Upper lobe of left lung (tissue), 4 donors: ENCODE measurements around the gene TCERG1L.

Experiments
- EP300 ChIP-seq, 4 donors: sonication (generic); formaldehyde crosslinking; IDR thresholded peaks; one replicate each; pipeline ENCODE4 v1.5.1; 2017; ENCODE audit warnings: antibody characterized with exemption in 4 of 4, control low read depth in 2 of 4
- POLR2A ChIP-seq, 4 donors: fragments of 450-650 bp; IDR thresholded peaks; one replicate each; pipeline ENCODE4 v1.5.1; 2016 to 2017; ENCODE audit warnings: antibody characterized with exemption in 4 of 4, mild to moderate bottlenecking in 2 of 4
- POLR2AphosphoS5 ChIP-seq, 2 donors: sonication (generic); formaldehyde crosslinking; IDR thresholded peaks; one replicate each; pipeline ENCODE4 v1.5.1; 2017; ENCODE audit warnings: antibody characterized with exemption in 2 of 2
- TF ChIP-seq, protein P1 (sequence below), 6 experiments: fragments of 450-650 bp in 4 of 6; fragments of 200-600 bp in 2 of 6; sonication (generic) in 2 of 6; IDR thresholded peaks; one replicate each; pipeline ENCODE4 v1.5.1; 2016 to 2019; ENCODE audit warnings: antibody characterized with exemption in 6 of 6

DNA sequence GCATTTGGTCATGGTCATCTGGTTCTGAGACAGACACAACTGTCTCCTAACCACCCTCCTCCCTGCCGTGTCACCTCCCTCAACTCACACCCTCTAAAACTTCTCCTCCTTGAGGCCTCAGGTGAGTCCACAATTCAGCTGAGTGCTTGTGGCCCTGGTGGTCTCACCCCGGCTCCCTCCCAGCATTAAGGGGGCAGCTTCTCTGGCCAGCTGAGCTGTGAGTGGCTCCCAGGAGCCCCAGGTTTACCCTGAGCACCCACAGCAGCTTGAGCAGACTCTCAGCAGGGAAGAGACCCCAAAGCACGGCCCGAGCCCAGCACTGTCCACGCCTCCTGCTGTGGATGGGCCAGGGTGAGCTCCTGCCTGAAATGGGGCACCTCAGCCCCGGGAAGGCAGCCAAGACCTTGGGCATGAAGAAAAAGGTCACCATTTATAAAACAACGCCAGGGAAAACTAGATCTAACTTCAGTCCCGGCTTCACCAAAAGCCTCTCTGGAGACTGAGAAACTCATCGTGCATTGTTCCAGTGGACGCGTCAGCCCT lies 201.2 kb downstream of the TCERG1L start:
- TF ChIP-seq POLR2AphosphoS5 (IDR thresholded peaks at IDR 0.05) (no peak), POLR2A (IDR thresholded peaks at IDR 0.05) (no peak), EP300 (IDR thresholded peaks at IDR 0.05) (no peak)
- TF ChIP-seq, protein P1, sequence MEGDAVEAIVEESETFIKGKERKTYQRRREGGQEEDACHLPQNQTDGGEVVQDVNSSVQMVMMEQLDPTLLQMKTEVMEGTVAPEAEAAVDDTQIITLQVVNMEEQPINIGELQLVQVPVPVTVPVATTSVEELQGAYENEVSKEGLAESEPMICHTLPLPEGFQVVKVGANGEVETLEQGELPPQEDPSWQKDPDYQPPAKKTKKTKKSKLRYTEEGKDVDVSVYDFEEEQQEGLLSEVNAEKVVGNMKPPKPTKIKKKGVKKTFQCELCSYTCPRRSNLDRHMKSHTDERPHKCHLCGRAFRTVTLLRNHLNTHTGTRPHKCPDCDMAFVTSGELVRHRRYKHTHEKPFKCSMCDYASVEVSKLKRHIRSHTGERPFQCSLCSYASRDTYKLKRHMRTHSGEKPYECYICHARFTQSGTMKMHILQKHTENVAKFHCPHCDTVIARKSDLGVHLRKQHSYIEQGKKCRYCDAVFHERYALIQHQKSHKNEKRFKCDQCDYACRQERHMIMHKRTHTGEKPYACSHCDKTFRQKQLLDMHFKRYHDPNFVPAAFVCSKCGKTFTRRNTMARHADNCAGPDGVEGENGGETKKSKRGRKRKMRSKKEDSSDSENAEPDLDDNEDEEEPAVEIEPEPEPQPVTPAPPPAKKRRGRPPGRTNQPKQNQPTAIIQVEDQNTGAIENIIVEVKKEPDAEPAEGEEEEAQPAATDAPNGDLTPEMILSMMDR (IDR thresholded peaks at IDR 0.05) = no peak
